HG03342 (cell line): ENCODE results near the gene TMCC1.
"Not testable (repeated sequence)": the region's sequence is repeated elsewhere in the genome, so short reads cannot be mapped to it uniquely, and the experiment has no call there.

ENCODE experiments used
- ATAC-seq: cut with Tn5 transposase; IDR thresholded peaks from one replicate; pipeline ENCODE4 v1.9.1; 2021; ENCODE audit warnings: mild to moderate bottlenecking, moderate library complexity; ENCODE audit not compliant: unreplicated experiment

The TMCC1 gene

DNA sequence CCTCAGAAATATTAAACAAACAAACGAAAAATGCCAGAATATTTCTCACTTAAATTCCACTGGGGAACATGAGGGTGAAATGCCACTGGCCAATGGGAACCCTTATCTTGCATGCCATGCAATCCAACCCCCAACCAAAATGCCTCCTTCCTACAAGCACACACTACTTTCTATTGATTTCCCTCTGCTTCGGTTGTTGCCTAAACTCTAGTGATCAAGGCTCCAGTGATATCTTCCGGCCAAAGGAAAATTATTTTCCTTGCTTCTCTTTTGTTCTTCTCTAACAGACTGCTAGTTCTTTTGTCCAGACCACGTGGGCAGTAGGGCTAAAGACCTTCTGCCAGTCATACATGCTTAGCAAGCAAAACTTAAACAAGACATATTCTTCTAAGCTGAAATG lies 115.7 kb downstream of the TMCC1 start:
- ATAC-seq, result no peak

DNA sequence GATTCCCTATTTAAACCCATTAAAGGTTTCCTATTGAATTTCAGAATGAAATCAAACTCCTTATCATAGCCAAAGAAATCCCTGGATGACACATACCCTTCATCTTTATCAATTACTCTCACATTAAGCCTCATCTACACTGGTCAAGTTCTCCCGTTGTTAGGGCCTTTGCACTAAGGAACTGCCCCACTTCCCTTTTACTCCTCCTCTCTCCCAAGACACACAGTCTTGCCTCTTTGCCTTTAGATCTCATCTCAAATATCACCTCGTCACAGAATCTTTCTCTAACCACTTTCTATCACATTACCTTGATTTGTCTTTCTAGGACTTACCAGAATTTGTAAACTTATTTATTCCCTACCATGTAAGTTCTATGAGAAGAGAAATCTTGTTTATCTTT lies 117.6 kb downstream of the TMCC1 start:
- no peak for ATAC-seq

- ATAC-seq, result no peak
These were observed 119.5 kb downstream of the TMCC1 start for GRCh38 chr3:129773691-129774663.

- ATAC-seq, result no peak
These were observed 122.9 kb downstream of the TMCC1 start for GRCh38 chr3:129770604-129771003.

- ATAC-seq, result no peak
These were observed 123.9 kb downstream of the TMCC1 start for GRCh38 chr3:129769616-129770015.

GRCh38 chr3:129768728-129769127 lies 124.8 kb downstream of the TMCC1 start:
- ATAC-seq, result no peak

- no peak for ATAC-seq
These were observed 127.4 kb downstream of the TMCC1 start for GRCh38 chr3:129766135-129766534.

- no peak for ATAC-seq
These were observed 129.4 kb downstream of the TMCC1 start for GRCh38 chr3:129764090-129764489.

DNA sequence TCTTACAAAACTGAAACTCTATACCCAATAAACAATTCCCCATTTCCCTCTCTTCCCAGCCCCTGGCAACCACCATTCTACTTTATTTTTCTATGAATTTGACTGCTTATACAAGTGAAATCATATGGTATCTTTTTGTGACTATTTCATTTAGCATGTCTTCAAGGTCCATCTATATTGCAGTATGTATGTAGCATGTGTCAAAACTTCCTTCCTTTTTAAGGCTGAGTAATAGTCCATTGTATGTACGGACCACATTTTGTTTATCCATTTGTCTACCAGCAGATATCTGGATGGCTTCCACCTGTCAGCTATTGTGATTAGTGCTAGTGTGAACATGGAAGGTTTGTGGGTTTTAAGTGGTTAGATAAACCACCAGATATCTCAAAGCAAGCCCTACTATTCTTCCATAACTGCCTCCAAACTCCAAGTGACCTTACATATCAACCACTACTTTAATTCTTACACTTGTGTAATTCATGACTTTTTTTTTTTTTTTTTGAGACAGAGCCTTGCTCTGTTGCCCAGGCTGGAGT lies 134.7 kb downstream of the TMCC1 start:
- no peak for ATAC-seq

GRCh38 chr3:129758306-129758705 lies 135.2 kb downstream of the TMCC1 start:
- ATAC-seq, result no peak

DNA sequence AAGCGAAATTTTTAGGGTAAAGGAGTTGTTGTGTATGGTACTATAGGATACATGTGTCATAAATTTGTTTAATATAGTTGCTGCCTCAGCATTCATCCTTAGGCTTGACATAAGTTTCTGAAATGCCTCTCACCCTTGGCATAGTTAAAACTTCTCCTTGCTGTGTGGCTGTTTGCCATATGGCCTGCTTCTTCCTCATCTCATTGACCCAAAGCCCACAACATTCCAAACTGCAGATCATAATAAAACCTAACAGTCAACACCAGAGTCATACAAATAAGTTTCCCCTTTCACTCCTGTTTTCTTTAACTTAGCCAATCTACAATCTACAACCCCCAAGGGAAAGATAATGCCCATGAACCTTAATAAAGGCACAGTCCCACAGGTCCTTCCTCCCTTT lies 136.6 kb downstream of the TMCC1 start:
- ATAC-seq, result no peak

DNA sequence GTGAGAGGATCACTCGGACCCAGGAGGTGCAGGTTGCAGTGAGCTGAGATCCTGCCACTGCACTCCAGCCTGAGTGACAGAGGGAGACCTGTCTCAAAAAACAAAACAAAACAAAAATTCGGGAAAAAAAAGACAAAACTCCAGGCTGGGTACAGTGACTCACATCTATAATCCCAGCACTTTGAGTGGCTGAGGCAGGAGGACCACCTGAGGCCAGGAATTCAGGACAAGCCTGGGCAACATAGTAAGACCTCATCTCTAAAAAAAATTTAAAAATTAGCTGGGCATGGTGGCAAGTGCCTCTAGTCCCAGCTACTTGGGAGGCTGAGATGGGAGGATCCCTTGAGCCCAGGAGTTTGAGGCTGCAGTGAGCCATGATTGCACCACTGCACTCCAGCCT lies 142.4 kb downstream of the TMCC1 start:
- not testable (repeated sequence) for ATAC-seq

DNA sequence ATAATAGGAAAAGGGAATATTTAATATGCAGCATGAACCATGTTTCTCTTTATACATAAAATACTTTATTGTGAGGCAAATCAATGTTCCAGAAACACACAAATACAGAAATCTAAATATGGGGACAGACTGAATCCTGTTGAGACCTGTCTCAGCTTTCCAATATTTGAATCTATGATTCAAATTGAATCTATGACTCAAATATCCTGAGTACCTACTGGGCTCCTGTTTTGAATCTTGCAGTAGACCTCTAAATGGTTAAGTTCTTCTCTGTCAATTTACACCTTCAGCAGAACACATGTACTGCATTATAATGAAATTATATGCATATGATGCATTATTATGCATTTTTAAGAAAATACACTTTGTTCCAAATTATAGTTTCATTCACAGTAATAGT lies 143.8 kb downstream of the TMCC1 start:
- no peak for ATAC-seq

DNA sequence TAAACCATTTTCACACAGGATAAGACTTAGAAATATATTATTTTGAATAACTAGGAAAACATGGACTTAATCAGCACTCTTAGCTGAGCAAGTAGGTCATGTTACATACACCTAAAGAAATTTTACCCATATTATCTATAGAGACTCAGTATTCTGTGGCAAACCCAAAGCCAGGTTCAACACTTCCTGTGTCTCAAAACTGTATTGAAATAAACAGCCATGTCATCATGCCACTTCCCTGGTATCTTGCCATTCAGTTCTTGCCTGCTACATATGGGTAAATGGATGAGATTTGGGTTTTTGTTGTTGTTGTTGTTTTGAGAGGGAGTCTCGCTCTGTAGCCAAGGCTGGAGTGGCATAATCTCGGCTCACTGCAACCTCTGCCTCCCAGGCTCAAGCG lies 145.5 kb downstream of the TMCC1 start:
- ATAC-seq, result no peak

GRCh38 chr3:129747136-129747535 lies 146.4 kb downstream of the TMCC1 start:
- ATAC-seq, result no peak

DNA sequence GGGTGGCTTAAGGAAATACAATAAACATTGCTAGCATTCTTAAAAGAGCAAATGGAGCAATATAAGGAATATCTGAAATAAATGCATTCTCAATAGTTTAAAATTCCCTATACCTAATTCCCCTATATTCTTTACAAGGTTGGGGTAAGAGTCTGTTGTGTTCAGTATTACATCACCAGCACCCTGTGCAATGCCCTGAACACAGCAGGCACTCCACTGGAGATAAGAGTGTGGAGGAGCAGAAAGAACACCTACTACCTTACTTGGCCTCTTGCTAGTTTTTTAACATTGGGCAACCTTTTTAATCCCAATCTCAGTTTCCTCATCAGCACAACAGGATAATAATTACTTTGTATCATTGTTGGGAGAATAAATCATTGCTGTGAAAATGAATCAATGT lies 146.9 kb downstream of the TMCC1 start:
- ATAC-seq, result no peak

- no peak for ATAC-seq
These were observed 148.3 kb downstream of the TMCC1 start for GRCh38 chr3:129745253-129745652.

GRCh38 chr3:129741794-129742193 lies 151.7 kb downstream of the TMCC1 start:
- ATAC-seq, result no peak

GRCh38 chr3:129740090-129740489 lies 153.4 kb downstream of the TMCC1 start:
- no peak for ATAC-seq

DNA sequence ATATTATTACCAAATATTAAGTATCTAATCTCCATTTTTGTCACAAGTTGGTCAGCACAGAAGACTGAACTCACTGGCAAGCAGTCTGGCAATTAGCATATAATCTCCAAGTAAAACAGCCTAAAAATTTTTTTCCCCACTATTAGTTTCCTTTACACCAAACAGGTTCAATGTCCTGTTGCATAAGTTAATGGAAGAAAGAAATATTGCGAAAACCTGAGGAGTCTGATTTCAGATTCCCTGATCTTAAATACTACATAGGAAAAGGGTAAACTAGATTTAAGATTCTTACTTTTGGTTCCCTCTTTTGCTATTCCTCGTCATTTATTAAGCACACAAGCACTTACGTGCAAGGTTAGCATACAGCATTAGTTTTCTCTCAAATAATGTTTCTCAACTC lies 153.9 kb downstream of the TMCC1 start:
- no peak for ATAC-seq

DNA sequence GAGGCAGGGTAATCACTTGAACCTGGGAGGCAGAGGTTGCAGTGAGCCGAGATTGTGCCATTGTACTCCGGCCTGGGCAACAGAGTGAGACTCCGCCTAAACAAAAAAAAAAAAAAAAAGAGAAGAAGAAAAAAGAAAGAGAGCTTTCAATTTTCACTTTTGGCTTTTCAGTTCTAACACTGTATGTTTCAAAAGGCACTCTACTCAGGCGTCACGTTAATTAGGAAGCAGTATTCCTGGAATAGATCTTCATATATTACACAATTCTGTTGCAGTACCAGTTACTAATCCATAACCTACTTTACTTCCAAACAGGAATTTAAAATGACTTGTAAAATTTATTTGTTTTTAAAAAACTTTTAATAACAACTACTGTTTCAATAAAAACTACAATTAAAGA lies 155.3 kb downstream of the TMCC1 start:
- ATAC-seq, result no peak

DNA sequence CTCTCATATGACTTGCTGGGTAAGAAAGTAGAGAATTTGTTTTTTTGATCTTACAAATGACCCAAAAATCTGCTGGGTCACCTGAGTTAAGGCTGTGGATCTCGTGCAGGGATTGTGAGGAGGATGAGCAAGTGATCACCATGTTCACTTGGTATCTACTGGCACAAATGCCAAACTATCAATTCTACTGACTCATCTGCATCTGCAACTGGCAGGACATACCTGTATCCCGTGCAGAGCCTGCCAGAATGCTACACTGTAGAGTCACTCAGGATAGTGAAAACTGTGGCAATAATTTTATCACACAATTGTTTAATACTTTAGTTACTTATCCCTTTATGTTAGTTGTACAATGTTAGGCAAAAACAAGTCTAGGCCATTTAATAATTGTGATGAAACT lies 157.4 kb downstream of the TMCC1 start:
- ATAC-seq, result no peak
